ENCODE data around the gene WFDC13. TPM values are rescaled to one million over a fixed set of nuclear protein-coding genes. Genes with fewer than 3 reads are reported as not detected.

The WFDC13 gene
- total RNA-seq, 1 experiment from 2014 or later = not detected

GRCh38 chr20:45732199-45732598 is 30.4 kb downstream of the WFDC13 start:
- H3K36me3 ChIP-seq (ENCODE audit: control insufficient read depth, insufficient read depth, low read length) = no peaks in the 10 kb centered on the region
- Mint-ChIP-seq H3K27ac (ENCODE audit: unreplicated experiment) (no peak overlapping the region), H3K4me3 (ENCODE audit: unreplicated experiment) (no peak overlapping the region), H3K27me3 (ENCODE audit: insufficient read depth, unreplicated experiment) (peaks cover 5% of the 10 kb centered on the region), H3K36me3 (ENCODE audit: insufficient read depth, unreplicated experiment) (no peaks in the 10 kb centered on the region), H3K4me1 (ENCODE audit: low read depth, unreplicated experiment) (no peaks in the 10 kb centered on the region), H3K9me3 (ENCODE audit: unreplicated experiment) (peaks cover 34% of the 10 kb centered on the region)
- no peaks in the 10 kb centered on the region for H3K27me3 ChIP-seq (replicated peaks; ENCODE audit: control insufficient read depth, insufficient read depth, low read length)
- BruUV-seq (replicated peaks) = no TSS peak
- H3K4me3 ChIP-seq (ENCODE audit: low read depth, low read length) = no peak overlapping the region
- intact Hi-C loops (cut with micrococcal nuclease; ENCODE audit: unreplicated experiment) = no loop called here
- peaks cover 38% of the 10 kb centered on the region for H3K9me3 ChIP-seq
- no peaks in the 10 kb centered on the region for H3K4me1 ChIP-seq
- ChIA-PET POLR2A (no interaction called here), CTCF (no interaction called here)
- no peak for TF ChIP-seq CTCF (IDR thresholded peaks at IDR 0.05; ENCODE audit: insufficient read depth in 1 of 2, low read depth in 1 of 2, low read length in 1 of 2, severe bottlenecking in 1 of 2, unreplicated experiment in 1 of 2)
- no peak for DNase-seq

- ChIA-PET POLR2A (interaction anchor here (0.6 kb wide), 1 partner anchor 208 kb away, joined by 3 read pairs; no protein-coding TSS in a partner anchor), CTCF (no interaction called here)
- TF ChIP-seq CTCF (IDR thresholded peaks at IDR 0.05; ENCODE audit: insufficient read depth in 1 of 2, low read depth in 1 of 2, low read length in 1 of 2, severe bottlenecking in 1 of 2, unreplicated experiment in 1 of 2) = no peak
- Mint-ChIP-seq H3K9me3 (ENCODE audit: unreplicated experiment) (peaks cover 32% of the 10 kb centered on the region), H3K27ac (ENCODE audit: unreplicated experiment) (no peak overlapping the region), H3K27me3 (ENCODE audit: insufficient read depth, unreplicated experiment) (peaks cover 2% of the 10 kb centered on the region), H3K4me3 (ENCODE audit: unreplicated experiment) (no peak overlapping the region), H3K4me1 (ENCODE audit: low read depth, unreplicated experiment) (no peaks in the 10 kb centered on the region), H3K36me3 (ENCODE audit: insufficient read depth, unreplicated experiment) (no peaks in the 10 kb centered on the region)
- H3K4me1 ChIP-seq = no peaks in the 10 kb centered on the region
- no peaks in the 10 kb centered on the region for H3K27me3 ChIP-seq (replicated peaks; ENCODE audit: control insufficient read depth, insufficient read depth, low read length)
- intact Hi-C loops (cut with micrococcal nuclease; ENCODE audit: unreplicated experiment) = no loop called here
- peaks cover 39% of the 10 kb centered on the region for H3K9me3 ChIP-seq
- H3K36me3 ChIP-seq (ENCODE audit: control insufficient read depth, insufficient read depth, low read length) = no peaks in the 10 kb centered on the region
- no peak for DNase-seq
- BruUV-seq (replicated peaks) = no TSS peak
- H3K4me3 ChIP-seq (ENCODE audit: low read depth, low read length) = no peak overlapping the region
Measured at GRCh38 chr20:45735552-45735951, 33.7 kb downstream of the WFDC13 start.

- peaks cover 28% of the 10 kb centered on the region for H3K9me3 Mint-ChIP-seq (ENCODE audit: unreplicated experiment)
- ChIA-PET POLR2A (interaction anchor here (0.6 kb wide), 1 partner anchor 209 kb away, joined by 3 read pairs; no protein-coding TSS in a partner anchor), CTCF (no interaction called here)
- no peaks in the 10 kb centered on the region for H3K36me3 Mint-ChIP-seq (ENCODE audit: insufficient read depth, unreplicated experiment)
- no peaks in the 10 kb centered on the region for H3K27me3 ChIP-seq (replicated peaks; ENCODE audit: control insufficient read depth, insufficient read depth, low read length)
- intact Hi-C loops (cut with micrococcal nuclease; ENCODE audit: unreplicated experiment) = no loop called here
- H3K4me1 ChIP-seq = no peaks in the 10 kb centered on the region
- no peak for DNase-seq
- no peak overlapping the region for H3K4me3 ChIP-seq (ENCODE audit: low read depth, low read length)
- BruUV-seq (replicated peaks) = no TSS peak
- H3K4me3 Mint-ChIP-seq (ENCODE audit: unreplicated experiment) = no peak overlapping the region
- no peak for TF ChIP-seq CTCF (IDR thresholded peaks at IDR 0.05; ENCODE audit: insufficient read depth in 1 of 2, low read depth in 1 of 2, low read length in 1 of 2, severe bottlenecking in 1 of 2, unreplicated experiment in 1 of 2)
- no peak overlapping the region for H3K27ac Mint-ChIP-seq (ENCODE audit: unreplicated experiment)
- H3K9me3 ChIP-seq = peaks cover 39% of the 10 kb centered on the region
- no peaks in the 10 kb centered on the region for H3K4me1 Mint-ChIP-seq (ENCODE audit: low read depth, unreplicated experiment)
- H3K36me3 ChIP-seq (ENCODE audit: control insufficient read depth, insufficient read depth, low read length) = no peaks in the 10 kb centered on the region
- peaks cover 3% of the 10 kb centered on the region for H3K27me3 Mint-ChIP-seq (ENCODE audit: insufficient read depth, unreplicated experiment)
Measured at GRCh38 chr20:45735988-45736387, 34.1 kb downstream of the WFDC13 start.

Data from Caco-2 (cell line).